Pancreas (tissue), 10 donors: ENCODE data around the gene CMTM8. TPM values are rescaled to one million over a fixed set of nuclear protein-coding genes. Genes with fewer than 3 reads are reported as not detected.

Experiments
- ATAC-seq, 4 donors: fragments of 200-7000 bp; cut with Tn5 transposase; one replicate each; pipeline versions ENCODE4 v1.8.0 to v1.9.1; 2020; ENCODE audit warnings: mild to moderate bottlenecking in 4 of 4, moderate library complexity in 4 of 4
- DNase-seq, 6 donors: peaks; one replicate each; pipeline ENCODE4 v3.0.0-alpha.2; 2020
- FAIRE-seq: peaks from 2 replicates; lab custom pipeline; 2012; peaks lifted over from hg19 to GRCh38; lab: Jason Lieb, UNC
- H3K27ac ChIP-seq, 4 donors: fragments of 200-600 bp; sonication (generic); 1 replicate in 3 of 4; 2 replicates in 1 of 4; pipeline versions ENCODE4 v1.5.0 to v1.8.0; 2020
- H3K27me3 ChIP-seq, 4 donors: fragments of 200-600 bp; one replicate each; pipeline ENCODE4 v1.8.0; 2021
- H3K36me3 ChIP-seq, 3 donors: fragments of 200-600 bp; sonication (generic) in 1 of 3; one replicate each; pipeline versions ENCODE4 v1.5.0 to v1.8.0; 2020 to 2021
- H3K4me1 ChIP-seq, 3 donors: fragments of 200-600 bp; one replicate each; pipeline ENCODE4 v1.8.0; 2021
- H3K4me3 ChIP-seq, 4 donors: fragments of 200-600 bp; sonication (generic) in 2 of 4; one replicate each; pipeline versions ENCODE4 v1.5.0 to v1.8.0; 2020 to 2021
- H3K9me3 ChIP-seq, 4 donors: fragments of 200-600 bp; one replicate each; pipeline ENCODE4 v1.8.0; 2021
- CTCF ChIP-seq, 4 donors: fragments of 200-600 bp; sonication (generic) in 3 of 4; IDR thresholded peaks; one replicate each; pipeline versions ENCODE4 v1.5.0 to v1.8.0; 2021; ENCODE audit warnings: antibody characterized with exemption in 4 of 4
- WGBS, 2 donors: extraction: QIAGEN DNeasy Blood & Tissue Kit; methylation state at CpG; one replicate each; pipeline ENCODE4 v1.1.7; 2013; 5-methylcytosine and 5-hydroxymethylcytosine counted together
- intact Hi-C, 3 donors: fragments of 100-400 bp; cut with DNase I; formaldehyde crosslinking; loops; one replicate each; pipeline versions ENCODE4 v1.11.1 to v1.14.2; 2022
- polyA plus RNA-seq, 2 donors: library from polyadenylated mRNA; stranded (reverse); fragments of 200-250 nt; gene quantifications; one replicate each; pipeline ENCODE4 v1.2.3, GENCODE V29; 2013
- total RNA-seq, 6 donors: library from RNA; stranded (reverse); fragmentation: NEBNext Ultra II Directional in 4 of 6; extraction: Animal tissue kit (Norgen Biotek cat#: 25700) in 4 of 6; gene quantifications; one replicate each; pipeline versions ENCODE4 v1.2.1 to v1.2.4, GENCODE V29; 2021 to 2023
- donor health status: healthy with polysubstance abuse.
- donor health status: DM: no; HTN: no; CAD: no; lungs with moderate emphysema.
- donor health status: DM: no; HTN: no; CAD: no.
- donor health status: control.
- donor health status: control.
- donor health status: Bipolar disorder and iron deficiency.
- donor health status: DM: yes; HTN: yes; CAD: no.
- donor health status: DM: no; HTN: no; CAD: no.
- donor health status: DM: no; HTN: no; CAD: no.
- donor health status: DM: yes; HTN: yes; CAD: no.

CMTM8 gene
- total and polyA plus RNA-seq, 8 donors = 11.0 to 23.7 (median 16.7) TPM

- WGBS, 2 donors = 37 to 46% methylated on average over 8 of the region's 8 CpGs
- Histone ChIP-seq H3K9me3 (no peaks in the 10 kb centered on the region), H3K4me1 (peaks cover 17 to 38% (median 32%) of the 10 kb centered on the region in 3 donors), H3K4me3 (no peak overlapping the region), H3K36me3 (no peaks in the 10 kb centered on the region), H3K27ac (peak overlapping the region in 3 of 4 donors; percentile 10 to 27 (median 18)), H3K27me3 (no peaks in the 10 kb centered on the region)
- intact Hi-C loops = no loop called here
- ATAC-seq (peak; percentile 12 to 44 (median 24)), DNase-seq (no peak), FAIRE-seq (no peak)
- no peak for TF ChIP-seq CTCF (IDR thresholded peaks at IDR 0.05)
These were observed 47.4 kb downstream of the CMTM8 start for GRCh38 chr3:32285891-32286290.

- H3K27ac ChIP-seq = no peak overlapping the region
- no peak for FAIRE-seq
- intact Hi-C loops = no loop called here
- WGBS, 2 donors = 79 to 83% methylated on average over 5 of the region's 5 CpGs
- no peaks in the 10 kb centered on the region for H3K36me3 ChIP-seq
- H3K4me3 ChIP-seq = no peak overlapping the region
- H3K27me3 ChIP-seq = no peaks in the 10 kb centered on the region
- no peak for TF ChIP-seq CTCF (IDR thresholded peaks at IDR 0.05)
- ATAC-seq = no peak
- peaks cover 16 to 34% (median 27%) of the 10 kb centered on the region in 3 donors for H3K4me1 ChIP-seq
- DNase-seq = no peak
- H3K9me3 ChIP-seq = no peaks in the 10 kb centered on the region
These were observed 50.3 kb downstream of the CMTM8 start for GRCh38 chr3:32288819-32289218.

- ATAC-seq = peak; percentile 47 to 73 (median 60)
- peak overlapping the region in 3 of 4 donors; percentile 3 to 24 (median 19) for H3K27ac ChIP-seq
- TF ChIP-seq CTCF (IDR thresholded peaks at IDR 0.05) = no peak
- H3K4me3 ChIP-seq = no peak overlapping the region
- peaks cover 14 to 36% (median 17%) of the 10 kb centered on the region in 3 donors for H3K4me1 ChIP-seq
- no peak for FAIRE-seq
- no peaks in the 10 kb centered on the region for H3K36me3 ChIP-seq
- intact Hi-C loops = no loop called here
- WGBS, 2 donors = 19 to 22% methylated on average over 3 of the region's 3 CpGs
- no peak for DNase-seq
- H3K9me3 ChIP-seq = no peaks in the 10 kb centered on the region
- H3K27me3 ChIP-seq = no peaks in the 10 kb centered on the region
These were observed 52.1 kb downstream of the CMTM8 start for GRCh38 chr3:32290619-32291018.

- DNase-seq (no peak), FAIRE-seq (no peak), ATAC-seq (peak in 1 of 4 donors; percentile 9)
- Histone ChIP-seq H3K4me3 (no peak overlapping the region), H3K4me1 (peaks cover 13 to 22% (median 14%) of the 10 kb centered on the region in 3 donors), H3K9me3 (no peaks in the 10 kb centered on the region), H3K36me3 (no peaks in the 10 kb centered on the region), H3K27ac (no peak overlapping the region), H3K27me3 (no peaks in the 10 kb centered on the region)
- WGBS, 2 donors = 61 to 64% methylated on average over 7 of the region's 7 CpGs
- TF ChIP-seq CTCF (IDR thresholded peaks at IDR 0.05) = no peak
- intact Hi-C loops = no loop called here
These were observed 53.8 kb downstream of the CMTM8 start for GRCh38 chr3:32292085-32292796.

GRCh38 chr3:32293903-32294302 lies 55.4 kb downstream of the CMTM8 start:
- Histone ChIP-seq H3K36me3 (no peaks in the 10 kb centered on the region), H3K9me3 (no peaks in the 10 kb centered on the region), H3K27me3 (no peaks in the 10 kb centered on the region), H3K4me1 (peaks cover 13 to 22% (median 14%) of the 10 kb centered on the region in 3 donors), H3K27ac (peak overlapping the region in 1 of 4 donors; percentile 5), H3K4me3 (no peak overlapping the region)
- no peak for TF ChIP-seq CTCF (IDR thresholded peaks at IDR 0.05)
- WGBS, 2 donors = 22 to 28% methylated on average over 3 of the region's 3 CpGs
- ATAC-seq (peak in 3 of 4 donors; percentile 16 to 36 (median 28)), FAIRE-seq (no peak), DNase-seq (no peak)
- intact Hi-C loops = no loop called here
